HPDE6-E6E7 (cell line): ENCODE data around the gene SON.

Source experiments
- DNase-seq: peaks from one replicate; pipeline ENCODE4 v3.0.0; 2011; ENCODE audit warnings: missing footprints; ENCODE audit errors: extremely low spot score

Gene SON

GRCh38 chr21:33543505-33544129, 779 bp downstream of the SON start:
- DNase-seq: no peak

- DNase-seq: no peak
Measured at GRCh38 chr21:33544451-33545195, 1.8 kb downstream of the SON start.

- no peak for DNase-seq
Measured at GRCh38 chr21:33546086-33546485, 3.2 kb downstream of the SON start.

GRCh38 chr21:33549848-33550771, 7.3 kb downstream of the SON start:
- DNase-seq: no peak

- DNase-seq: no peak
Measured at GRCh38 chr21:33550772-33551660, 8.2 kb downstream of the SON start.

- DNase-seq: no peak
Measured at GRCh38 chr21:33551664-33552063, 8.8 kb downstream of the SON start.

GRCh38 chr21:33552093-33552998, 9.5 kb downstream of the SON start:
- no peak for DNase-seq

GRCh38 chr21:33552999-33553598, 10.3 kb downstream of the SON start:
- DNase-seq: no peak

- DNase-seq: no peak
Measured at GRCh38 chr21:33554236-33554981, 11.6 kb downstream of the SON start.

- no peak for DNase-seq
Measured at GRCh38 chr21:33554982-33555344, 12.1 kb downstream of the SON start.

- no peak for DNase-seq
Measured at GRCh38 chr21:33557447-33557846, 14.6 kb downstream of the SON start.

GRCh38 chr21:33558777-33559421, 16.1 kb downstream of the SON start:
- DNase-seq: no peak

- DNase-seq: no peak
Measured at GRCh38 chr21:33559813-33560212, 17.0 kb downstream of the SON start.

- DNase-seq: no peak
Measured at GRCh38 chr21:33560965-33561364, 18.1 kb downstream of the SON start.

GRCh38 chr21:33561373-33561772, 18.5 kb downstream of the SON start:
- no peak for DNase-seq

- DNase-seq: no peak
Measured at GRCh38 chr21:33562389-33562788, 19.6 kb downstream of the SON start.

- DNase-seq: no peak
Measured at GRCh38 chr21:33566514-33566913, 23.7 kb downstream of the SON start.

GRCh38 chr21:33567914-33568313, 25.1 kb downstream of the SON start:
- no peak for DNase-seq

GRCh38 chr21:33568448-33568847, 25.6 kb downstream of the SON start:
- DNase-seq: no peak
